ENCODE measurements around the gene CYB5B. TPM values are rescaled to one million over a fixed set of nuclear protein-coding genes. Genes with fewer than 3 reads are reported as not detected.
"Not testable (repeated sequence)": the region's sequence is repeated elsewhere in the genome, so short reads cannot be mapped to it uniquely, and the experiment has no call there.

CYB5B gene
- total RNA-seq, 1 donor = 99.4 TPM

GRCh38 chr16:69431948-69432468 is 7.6 kb downstream of the CYB5B start:
- TF ChIP-seq, protein P1, sequence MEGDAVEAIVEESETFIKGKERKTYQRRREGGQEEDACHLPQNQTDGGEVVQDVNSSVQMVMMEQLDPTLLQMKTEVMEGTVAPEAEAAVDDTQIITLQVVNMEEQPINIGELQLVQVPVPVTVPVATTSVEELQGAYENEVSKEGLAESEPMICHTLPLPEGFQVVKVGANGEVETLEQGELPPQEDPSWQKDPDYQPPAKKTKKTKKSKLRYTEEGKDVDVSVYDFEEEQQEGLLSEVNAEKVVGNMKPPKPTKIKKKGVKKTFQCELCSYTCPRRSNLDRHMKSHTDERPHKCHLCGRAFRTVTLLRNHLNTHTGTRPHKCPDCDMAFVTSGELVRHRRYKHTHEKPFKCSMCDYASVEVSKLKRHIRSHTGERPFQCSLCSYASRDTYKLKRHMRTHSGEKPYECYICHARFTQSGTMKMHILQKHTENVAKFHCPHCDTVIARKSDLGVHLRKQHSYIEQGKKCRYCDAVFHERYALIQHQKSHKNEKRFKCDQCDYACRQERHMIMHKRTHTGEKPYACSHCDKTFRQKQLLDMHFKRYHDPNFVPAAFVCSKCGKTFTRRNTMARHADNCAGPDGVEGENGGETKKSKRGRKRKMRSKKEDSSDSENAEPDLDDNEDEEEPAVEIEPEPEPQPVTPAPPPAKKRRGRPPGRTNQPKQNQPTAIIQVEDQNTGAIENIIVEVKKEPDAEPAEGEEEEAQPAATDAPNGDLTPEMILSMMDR (IDR thresholded peaks at IDR 0.05; ENCODE audit: insufficient read depth, low read length) = no peak
- DNase-seq (ENCODE audit: low read depth) = no peak
- H3K4me3 ChIP-seq (ENCODE audit: low read depth, low read length) = no peak overlapping the region

- DNase-seq (ENCODE audit: low read depth) = no peak
- TF ChIP-seq, protein P1 (IDR thresholded peaks at IDR 0.05; ENCODE audit: insufficient read depth, low read length) = no peak
- no peak overlapping the region for H3K4me3 ChIP-seq (ENCODE audit: low read depth, low read length)
Measured at GRCh38 chr16:69434066-69434465, 9.6 kb downstream of the CYB5B start.

- TF ChIP-seq, protein P1 (IDR thresholded peaks at IDR 0.05; ENCODE audit: insufficient read depth, low read length) = no peak
- no peak for DNase-seq (ENCODE audit: low read depth)
- no peak overlapping the region for H3K4me3 ChIP-seq (ENCODE audit: low read depth, low read length)
Measured at GRCh38 chr16:69435977-69436820, 11.8 kb downstream of the CYB5B start.

DNA sequence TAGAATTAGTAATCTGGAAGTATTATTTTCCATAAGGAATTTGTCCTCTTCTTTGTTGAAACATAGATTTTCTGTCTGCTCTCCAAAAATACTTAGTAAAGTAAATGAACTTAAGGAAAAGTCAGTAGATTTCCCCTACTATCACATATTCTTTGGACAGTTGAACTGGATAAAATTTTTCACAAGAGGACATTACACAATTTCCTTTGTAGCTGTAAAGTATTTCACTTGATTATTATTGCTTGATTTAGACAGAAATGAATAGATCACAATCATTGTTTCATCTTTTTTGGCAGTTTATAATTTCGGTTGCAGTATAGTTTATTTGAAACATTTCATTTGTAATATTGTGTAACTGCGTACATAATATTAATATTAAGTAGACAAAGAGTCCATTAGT is 12.5 kb downstream of the CYB5B start:
- no peak overlapping the region for H3K4me3 ChIP-seq (ENCODE audit: low read depth, low read length)
- TF ChIP-seq, protein P1 (IDR thresholded peaks at IDR 0.05; ENCODE audit: insufficient read depth, low read length) = no peak
- no peak for DNase-seq (ENCODE audit: low read depth)

DNA sequence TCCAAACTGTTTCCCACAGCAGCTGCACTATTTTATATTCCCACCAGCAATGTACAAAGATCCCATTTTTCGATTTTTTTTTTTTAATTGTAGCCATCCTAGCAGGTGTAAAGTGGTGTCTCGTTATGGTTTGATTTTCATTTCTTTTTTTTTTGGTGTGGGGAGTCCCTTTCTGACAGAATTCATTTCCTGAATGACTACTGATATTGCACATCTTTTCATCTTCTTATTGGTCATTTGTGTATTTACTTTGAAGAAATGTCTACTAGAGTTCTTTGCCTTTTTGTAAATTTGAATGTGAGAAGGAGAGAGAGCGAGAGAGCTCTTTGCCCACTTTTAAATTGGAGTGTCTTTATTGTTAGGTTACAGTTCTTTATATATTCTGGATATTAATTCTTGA is 14.0 kb downstream of the CYB5B start:
- no peak overlapping the region for H3K4me3 ChIP-seq (ENCODE audit: low read depth, low read length)
- DNase-seq (ENCODE audit: low read depth) = no peak
- TF ChIP-seq, protein P1 (IDR thresholded peaks at IDR 0.05; ENCODE audit: insufficient read depth, low read length) = no peak

DNA sequence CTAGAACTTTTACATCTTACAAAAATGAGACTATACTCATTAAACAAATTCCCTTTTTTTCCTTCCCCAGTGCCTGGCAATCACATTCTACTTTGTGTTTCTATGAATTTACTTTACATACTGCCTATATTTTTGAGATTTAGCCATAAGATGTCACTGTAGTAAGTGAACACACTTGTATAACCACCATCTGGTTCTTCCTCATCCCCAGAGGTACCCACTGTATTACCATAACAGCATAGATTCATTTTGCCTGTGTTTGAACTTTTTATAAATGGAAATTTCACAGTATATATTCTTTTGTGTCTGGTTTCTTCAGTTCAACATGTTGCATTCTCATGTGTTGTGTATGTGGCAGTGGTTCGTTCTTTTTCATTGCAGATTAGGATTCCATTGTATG is 15.8 kb downstream of the CYB5B start:
- DNase-seq (ENCODE audit: low read depth) = no peak
- no peak overlapping the region for H3K4me3 ChIP-seq (ENCODE audit: low read depth, low read length)
- TF ChIP-seq, protein P1 (IDR thresholded peaks at IDR 0.05; ENCODE audit: insufficient read depth, low read length) = no peak

DNA sequence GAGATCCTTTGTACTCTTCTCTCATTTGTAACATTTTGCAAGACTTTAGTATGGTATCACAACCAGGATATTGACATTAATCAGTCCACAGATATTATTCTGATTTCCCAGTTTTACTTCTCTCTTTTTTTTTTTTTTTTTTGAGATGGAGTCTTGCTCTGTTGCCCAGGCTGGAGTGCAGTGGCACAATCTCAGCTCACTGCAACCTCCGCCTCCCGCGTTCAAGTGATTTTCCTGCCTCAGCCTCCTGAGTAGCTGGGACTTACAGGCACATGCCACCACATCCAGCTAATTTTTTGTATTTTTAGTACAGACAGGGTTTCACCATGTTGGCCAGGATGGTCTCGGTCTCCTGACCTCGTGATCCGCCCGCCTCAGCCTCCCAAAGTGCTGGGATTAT is 16.6 kb downstream of the CYB5B start:
- not testable (repeated sequence) for H3K4me3 ChIP-seq (ENCODE audit: low read depth, low read length); DNase-seq (ENCODE audit: low read depth)

Data from fibroblast of the aortic adventitia (primary cell).